GM21723 (cell line): ENCODE data around the gene NIT2.
"Not testable (repeated sequence)": the region's sequence is repeated elsewhere in the genome, so short reads cannot be mapped to it uniquely, and the experiment has no call there.

Experiments used
- ATAC-seq: cut with Tn5 transposase; IDR thresholded peaks from one replicate; pipeline ENCODE4 v1.9.1; 2021; ENCODE audit warnings: mild to moderate bottlenecking, moderate library complexity; ENCODE audit not compliant: unreplicated experiment

Gene NIT2

DNA sequence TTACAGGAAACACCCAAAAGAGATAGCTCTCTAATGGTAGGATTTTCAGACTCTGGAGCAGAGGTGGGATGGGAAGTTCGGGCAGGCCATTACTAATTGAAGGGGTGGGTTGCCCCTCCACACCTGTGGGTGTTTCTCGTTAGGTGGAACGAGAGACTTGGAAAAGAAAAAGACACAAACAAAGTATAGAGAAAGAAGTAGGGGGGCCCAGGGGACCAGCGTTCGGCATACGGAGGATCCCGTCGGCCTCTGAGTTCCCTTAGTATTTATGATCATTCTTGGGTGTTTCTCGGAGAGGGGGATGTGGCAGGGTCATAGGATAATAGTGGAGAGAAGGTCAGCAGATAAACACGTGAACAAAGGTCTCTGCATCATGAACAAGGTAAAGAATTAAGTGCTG is 1.7 kb downstream of the NIT2 start:
- not testable (repeated sequence) for ATAC-seq

DNA sequence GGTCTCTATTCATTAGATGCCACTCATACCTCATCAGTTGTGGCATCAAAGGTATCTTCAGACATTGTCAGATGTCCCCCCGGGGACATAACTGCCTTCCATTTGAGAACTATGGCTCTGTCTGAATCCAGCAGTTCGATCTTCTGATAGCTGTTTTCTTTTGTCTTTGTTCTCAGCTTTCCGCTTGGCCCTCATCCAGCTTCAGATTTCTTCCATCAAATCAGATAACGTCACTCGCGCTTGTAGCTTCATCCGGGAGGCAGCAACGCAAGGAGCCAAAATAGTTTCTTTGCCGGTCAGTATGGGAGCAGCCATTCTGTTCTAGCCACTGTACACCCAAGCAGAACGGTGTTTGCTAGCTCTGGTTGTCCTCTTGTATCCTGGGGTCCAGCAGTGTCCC is 4.4 kb downstream of the NIT2 start:
- no peak for ATAC-seq

DNA sequence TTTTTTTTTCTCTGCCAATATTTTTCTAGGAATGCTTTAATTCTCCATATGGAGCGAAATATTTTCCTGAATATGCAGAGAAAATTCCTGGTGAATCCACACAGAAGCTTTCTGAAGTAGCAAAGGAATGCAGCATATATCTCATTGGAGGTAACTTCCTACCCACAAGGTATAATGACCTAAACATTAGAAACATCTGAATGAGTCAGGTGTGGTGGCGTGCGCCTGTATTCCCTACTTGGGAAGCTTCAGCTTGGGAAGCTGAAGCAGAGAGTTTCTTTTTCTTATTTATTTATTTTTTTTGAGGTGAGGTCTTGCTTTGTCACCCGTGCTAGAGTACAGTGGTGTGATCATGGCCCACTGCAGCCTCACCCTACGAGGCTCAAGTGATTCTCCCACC is 5.2 kb downstream of the NIT2 start:
- ATAC-seq, result no peak

DNA sequence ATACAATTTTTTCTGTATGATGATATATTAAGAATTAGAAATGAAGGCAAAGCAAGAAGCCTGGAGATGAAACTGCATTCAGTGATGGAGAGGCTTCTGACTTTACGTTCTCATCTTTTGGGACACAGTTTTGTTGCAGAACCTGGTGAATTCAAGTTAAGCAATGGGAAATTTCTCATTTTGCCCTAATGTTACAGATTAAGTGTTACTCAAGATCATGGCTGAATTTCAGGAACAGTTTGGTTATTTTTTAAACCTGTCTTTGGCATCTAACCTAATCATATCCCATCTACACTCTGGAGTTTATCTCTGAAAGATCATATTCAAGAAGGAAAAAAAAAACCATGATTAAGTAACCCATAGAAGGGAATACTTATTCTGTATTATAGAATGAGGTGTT is 6.0 kb downstream of the NIT2 start:
- no peak for ATAC-seq

DNA sequence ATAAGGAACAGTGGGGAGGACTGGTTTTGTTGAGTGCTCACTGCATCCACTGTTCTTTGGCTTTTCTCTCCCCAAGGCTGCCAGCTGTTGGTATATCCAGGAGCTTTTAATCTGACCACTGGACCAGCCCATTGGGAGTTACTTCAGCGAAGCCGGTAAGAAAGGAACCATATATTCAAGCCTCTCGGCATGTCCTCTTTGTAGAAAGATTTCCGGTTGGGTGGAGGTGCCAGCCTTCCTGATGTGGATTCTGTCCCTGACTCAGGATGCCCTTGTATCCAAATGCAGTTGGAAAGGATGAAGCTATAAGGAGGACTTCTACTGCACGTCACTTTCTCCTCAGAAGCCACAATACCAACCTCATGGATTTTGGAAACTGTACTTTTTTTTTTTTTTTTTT is 14.2 kb downstream of the NIT2 start:
- no peak for ATAC-seq

DNA sequence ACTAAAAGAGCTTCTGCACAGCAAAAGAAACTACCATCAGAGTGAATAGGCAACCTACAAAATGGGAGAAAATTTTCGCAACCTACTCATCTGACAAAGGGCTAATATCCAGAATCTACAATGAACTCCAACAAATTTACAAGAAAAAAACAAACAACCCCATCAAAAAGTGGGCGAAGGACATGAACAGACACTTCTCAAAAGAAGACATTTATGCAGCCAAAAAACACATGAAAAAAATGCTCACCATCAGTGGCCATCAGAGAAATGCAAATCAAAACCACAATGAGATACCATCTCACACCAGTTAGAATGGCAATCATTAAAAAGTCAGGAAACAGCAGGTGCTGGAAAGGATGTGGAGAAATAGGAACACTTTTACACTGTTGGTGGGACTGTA is 17.2 kb downstream of the NIT2 start:
- not testable (repeated sequence) for ATAC-seq

DNA sequence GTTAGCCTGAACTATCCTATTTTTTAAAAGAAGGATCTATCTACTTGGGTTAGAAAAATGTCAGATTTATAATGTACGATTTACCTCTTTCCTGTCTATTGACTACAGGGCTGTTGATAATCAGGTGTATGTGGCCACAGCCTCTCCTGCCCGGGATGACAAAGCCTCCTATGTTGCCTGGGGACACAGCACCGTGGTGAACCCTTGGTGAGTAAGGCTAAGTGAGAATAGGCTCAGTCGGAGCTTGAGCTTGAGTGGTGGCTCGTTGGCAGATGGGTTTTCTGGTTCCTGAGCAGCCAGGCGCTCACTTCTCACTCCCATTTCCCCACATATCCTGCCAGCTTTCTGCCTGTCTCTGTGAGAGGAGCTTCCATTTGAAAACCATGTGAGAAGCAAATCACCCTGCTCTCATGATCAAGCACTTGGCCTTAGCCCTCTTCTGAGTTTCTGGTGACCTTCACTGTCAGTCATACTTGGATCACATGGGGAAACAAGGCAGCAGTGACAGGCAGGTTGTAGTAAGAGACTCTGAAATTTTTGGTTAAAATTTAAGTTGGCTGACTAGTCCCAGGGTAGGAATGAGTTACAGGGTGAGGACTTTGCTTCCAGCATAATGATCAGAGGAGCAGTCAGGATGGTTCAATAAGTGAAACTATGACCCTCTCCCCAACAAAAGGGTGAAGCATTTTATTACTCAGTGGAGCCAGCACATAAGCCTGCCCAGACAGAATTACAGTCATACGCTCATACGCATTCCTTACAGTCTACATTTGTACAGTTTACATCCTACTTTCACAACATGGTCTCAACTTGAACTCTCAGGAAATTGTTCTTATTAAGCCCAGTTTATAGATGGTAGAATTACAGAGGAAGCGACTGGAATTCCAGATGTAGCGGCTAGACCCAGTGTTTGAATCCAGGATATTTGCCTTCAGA is 18.0 kb downstream of the NIT2 start:
- no peak for ATAC-seq

DNA sequence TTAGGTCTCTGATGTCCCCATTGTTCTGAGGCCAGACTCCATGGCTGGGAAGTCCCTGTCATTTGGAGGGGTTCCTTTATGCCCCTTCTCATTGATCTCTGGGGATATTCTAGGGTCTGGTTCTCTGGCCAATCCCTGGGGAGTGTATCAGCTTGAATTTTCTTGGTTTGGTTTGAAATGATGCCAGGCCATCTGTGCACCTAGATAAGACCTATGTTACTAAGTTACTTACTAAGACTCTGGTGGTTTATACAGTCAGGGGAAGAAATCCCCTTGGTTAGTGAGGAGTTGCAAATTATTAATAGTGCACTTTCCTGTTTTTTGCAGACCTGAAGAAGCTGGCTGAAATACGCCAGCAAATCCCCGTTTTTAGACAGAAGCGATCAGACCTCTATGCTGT is 20.3 kb downstream of the NIT2 start:
- no peak for ATAC-seq

DNA sequence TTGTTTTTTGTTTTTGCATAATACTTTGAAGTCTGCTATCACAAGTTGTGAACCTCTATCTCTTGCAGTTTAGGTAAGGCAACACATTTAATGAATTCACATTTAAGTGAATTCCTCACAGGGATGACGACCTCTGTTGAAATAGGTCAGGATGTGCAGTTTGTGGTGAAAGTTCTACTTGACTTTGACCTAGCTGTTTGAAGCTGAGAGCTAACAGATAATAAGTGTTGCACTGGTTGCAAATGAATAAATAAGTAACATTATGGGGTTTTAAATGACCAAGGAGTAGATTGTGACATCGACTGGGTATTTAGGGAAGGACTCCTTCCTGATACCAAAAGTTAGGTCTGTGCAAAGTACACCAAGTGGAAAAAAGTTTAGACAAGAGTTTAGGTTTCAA is 23.9 kb downstream of the NIT2 start:
- no peak for ATAC-seq

DNA sequence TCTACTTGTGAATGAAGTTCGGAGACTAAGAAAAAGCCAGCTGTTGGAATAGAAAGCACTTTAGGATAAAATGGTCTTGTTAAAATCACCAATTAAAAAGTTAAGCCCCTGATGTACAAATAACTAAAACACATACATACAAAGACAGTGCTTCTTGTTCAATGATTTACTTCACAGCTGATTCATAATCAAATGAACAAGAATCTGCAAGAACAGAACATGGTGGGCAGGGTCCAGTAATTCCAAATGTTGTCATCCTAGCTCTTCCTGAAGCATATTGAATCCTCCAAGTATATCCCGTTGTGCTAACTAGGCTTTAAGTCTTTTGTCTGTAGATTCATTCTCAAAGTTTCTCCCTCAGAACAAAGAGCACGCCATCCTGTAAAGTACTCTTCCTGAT is 24.5 kb downstream of the NIT2 start:
- no peak for ATAC-seq

DNA sequence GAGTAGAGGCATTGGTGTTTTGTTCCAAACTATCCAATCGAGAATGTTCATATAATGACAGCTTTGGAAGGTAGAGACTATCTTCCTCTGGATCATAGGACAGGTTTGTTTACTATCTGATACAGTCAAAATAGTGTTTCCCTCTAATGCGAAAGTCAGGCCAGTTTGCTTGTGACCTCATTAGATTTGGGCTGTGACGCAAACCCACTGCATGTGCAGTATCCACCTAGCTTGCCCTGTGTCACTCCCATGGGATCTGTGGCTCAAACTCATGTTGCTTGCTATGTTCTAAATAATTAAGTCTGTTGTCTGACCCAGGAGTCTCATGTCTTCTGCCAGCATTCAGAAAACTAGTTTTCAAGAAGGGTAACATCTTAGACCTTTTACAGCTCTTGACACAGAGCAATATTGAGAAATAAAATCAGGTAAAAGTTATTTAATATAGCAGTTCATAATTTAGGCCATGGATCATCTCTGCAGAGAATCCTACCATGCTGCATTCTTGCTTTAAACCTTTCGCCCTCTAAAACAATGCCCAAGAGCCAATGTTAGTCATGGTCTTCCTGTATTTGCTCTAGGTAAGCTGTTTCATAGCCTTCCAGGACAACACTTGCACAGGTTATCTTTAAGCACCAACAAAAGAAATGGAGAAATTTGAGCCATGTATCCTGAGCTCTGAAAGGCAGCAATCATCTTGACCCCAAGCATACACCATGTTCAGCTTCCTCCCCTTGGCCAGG is 26.4 kb downstream of the NIT2 start:
- ATAC-seq, result no peak

DNA sequence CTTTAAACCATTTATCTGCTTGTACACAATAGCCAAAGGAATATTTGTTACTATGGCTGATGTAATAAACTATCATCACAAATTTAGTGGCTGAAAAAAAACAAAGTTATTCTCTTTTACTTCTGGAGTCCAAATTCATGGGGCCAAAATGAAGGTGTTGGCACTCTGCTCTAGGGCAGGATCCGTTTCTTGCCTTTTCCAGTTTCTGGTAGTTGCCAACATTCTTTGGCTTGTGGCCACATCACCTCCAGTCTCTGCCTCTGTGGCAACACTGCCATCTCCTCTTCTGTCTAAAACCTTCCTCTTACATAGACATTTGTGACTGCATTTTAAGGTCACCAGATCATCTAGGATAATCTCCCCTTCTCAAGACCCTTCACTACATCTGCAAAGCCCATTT is 27.3 kb downstream of the NIT2 start:
- ATAC-seq, result no peak

DNA sequence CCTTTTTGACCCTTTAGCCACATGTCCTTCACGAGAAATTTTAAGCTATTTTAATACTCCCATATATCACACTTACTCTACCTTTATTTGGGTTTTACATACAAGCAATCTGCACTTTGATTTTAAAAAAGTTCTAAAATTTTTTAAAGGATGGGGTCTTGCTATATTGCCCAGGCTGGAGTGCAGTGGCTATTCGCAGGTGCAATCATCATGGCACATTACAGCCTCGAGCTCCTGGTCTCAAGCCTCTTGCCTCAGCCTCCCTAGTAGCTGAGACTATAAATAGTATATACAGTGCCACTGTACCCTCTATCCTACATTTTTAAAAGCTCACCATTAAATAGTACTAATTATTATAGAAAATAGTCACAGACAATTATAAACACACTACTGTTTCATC is 29.9 kb downstream of the NIT2 start:
- ATAC-seq, result no peak

DNA sequence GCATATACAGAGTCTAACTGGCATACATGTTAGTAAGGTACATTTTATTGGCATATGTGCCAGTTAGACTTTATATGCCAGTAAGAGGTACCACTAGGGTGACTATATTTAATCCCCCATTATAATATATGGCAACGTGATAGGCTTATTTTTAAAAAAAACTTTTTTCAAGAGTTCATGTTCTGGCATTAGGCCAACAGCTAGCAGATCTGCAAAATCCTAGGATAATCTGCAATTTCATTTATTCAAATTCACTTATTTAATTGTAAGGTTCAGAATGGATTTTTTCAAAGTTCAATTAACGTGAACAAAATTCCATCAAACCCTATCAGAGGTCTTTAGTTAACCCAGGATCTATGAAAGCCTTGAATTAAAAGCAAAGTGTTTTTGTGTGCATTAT is 31.9 kb downstream of the NIT2 start:
- ATAC-seq, result no peak

DNA sequence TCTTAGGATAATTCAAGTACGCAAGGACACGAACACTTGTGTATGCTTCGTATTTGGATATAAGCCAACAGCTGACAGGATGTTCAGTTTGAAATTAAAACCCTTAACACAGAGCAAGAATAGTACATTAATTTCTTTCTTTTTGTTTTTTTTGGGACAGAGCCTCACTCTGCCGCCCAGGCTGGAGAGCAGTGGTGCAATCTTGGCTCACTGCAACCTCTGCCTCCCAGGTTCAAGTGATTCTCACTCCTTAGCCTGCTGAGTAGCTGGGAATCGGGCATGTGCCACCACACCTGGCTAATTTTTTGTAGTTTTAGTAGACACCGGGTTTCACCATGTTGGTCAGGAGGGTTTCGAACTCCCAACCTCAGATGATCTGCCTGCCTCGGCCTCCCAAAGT is 33.9 kb downstream of the NIT2 start:
- no peak for ATAC-seq

DNA sequence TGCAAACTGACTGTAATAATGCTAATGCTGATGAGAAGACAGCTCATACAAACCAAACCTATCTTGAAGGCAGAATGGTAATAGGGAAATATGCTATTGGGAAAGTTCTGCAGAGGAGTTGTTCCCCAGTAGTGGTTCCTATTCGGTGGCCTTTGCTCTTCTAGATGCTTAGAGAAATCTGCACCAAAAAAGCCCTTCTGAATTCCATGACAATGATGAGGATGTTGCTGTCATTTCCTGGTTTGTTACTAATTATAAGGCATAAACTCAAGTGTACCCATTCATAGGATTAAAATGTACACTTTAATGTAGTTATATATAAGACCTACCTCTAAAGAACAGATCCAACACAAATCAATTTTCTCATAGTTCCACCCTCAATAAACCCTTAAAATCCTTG is 36.2 kb downstream of the NIT2 start:
- ATAC-seq, result no peak

DNA sequence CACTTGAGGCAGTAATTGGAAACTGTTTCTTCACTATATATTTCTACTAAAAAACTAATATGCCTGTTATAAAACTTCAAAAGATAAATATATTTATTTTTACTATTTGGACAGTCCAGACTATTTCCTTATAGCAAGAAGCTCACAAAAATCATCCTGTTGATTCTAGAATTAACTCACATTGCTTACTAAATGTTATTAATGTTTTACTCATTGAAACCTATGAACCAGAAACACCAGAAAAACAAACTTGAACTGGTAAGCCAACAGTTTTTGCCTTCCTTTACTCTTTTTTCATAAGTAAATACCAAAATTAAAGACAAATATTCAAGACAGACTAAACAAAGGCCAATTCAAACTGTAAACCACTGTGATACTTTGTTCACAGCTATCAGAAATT is 40.0 kb downstream of the NIT2 start:
- no peak for ATAC-seq

DNA sequence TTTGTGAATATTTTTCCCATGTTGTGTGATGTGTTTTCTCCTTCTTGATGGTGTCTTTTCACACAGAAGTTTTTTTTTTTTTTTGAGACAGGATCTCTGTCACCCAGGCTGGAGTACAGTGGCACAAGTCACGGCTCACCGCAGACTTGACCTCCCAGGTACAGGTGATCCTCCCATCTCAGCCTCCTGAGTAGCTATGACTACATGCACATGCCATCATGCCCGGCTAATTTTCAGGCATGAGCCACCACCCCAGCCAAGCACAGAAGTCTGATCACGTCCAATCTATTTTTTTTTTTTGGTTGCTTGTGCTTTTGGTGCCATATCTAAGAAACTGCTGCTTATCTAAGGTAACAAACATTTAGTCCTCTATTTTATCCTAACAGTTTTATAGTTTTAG is 41.7 kb downstream of the NIT2 start:
- no peak for ATAC-seq

DNA sequence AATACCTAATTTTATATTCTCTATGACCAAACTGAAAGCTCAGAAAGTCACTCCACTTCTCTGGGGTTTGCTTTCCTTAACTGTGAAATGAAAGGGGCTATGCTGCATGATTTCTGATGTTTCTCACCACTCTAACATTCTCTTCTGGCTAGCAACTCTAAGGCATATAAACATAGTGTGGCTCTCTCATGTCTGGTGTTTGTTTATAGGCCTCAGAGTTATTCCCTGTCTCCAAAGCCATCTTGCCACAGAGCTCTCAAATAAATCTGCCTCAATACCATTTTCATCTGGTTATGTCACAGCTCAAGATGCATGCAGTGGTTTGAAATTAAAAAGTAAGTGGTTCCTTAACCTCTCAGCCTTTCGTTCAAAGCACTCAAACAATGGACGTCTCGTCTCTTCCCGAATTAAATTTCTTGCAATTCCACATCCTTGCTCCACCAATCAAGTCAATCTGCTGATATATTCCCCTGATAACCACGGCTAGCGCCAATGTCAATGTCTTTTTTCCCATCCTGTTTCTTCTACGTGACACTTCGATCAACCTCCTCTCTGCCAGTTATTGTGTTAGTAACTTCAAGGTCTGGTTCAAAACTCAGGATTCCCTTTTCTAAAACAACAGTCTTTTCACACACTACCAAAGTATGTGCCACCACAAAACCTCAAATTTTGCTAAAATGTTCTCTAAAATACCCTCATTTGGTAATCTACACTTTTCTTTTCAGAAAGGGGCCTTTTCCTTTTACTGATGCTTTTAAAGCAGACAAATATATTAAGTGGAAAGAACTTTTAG is 50.4 kb downstream of the NIT2 start:
- no peak for ATAC-seq

DNA sequence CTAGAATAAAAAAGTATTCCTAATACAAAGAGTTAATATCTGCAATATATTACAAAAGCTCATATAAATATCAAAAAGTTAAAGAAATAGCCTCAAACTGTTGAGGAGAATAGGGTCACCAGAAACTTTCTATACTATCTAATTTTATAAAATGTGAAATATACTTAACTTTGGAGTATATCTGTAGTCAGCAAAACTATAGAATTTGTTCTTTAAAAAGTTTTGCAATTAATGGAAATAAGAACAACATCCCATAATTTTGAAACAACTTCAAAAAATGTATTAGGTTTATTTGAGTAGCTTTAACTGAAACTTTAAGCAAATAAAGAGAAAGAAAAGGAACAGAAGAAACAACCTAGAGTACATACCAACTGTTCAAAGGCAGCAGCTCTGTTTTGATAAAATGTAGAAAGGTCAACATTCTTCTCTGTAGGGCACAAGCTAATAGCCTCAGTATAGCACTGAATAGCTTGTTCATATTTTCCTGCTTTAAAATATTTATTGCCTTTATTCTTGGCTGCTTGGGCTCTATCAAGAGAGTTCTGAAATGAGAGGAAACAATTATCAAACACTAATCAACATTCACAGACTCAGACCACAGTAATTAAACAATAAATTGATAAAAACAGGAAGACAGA is 52.0 kb downstream of the NIT2 start:
- ATAC-seq, result no peak

DNA sequence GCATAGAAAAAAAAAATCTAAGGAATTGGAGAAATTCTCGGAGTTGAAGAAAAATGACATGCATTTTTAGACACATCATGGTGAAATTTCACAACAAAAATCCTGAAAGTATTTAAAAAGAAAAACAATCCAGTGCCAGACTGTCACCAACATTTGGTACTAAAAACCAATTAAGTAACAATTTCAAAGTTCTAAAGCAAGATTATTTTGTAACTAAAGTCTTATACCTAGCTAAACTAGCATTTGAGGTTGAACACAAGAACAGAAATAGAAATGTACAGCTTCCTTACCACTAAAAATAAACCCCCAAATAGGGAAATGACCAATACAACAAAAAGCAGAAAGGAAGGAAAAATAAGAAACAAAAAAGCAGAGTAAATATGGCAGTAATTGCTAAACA is 54.5 kb downstream of the NIT2 start:
- ATAC-seq, result no peak
